Left kidney (tissue), 8 donors: Measurements from ENCODE around the gene ANKK1. TPM values are rescaled to one million over a fixed set of nuclear protein-coding genes. Genes with fewer than 3 reads are reported as not detected.

Source experiments
- DNase-seq: peaks from one replicate; pipeline ENCODE4 v3.0.0-alpha.2; 2013
- long read RNA-seq, 8 donors: transcript quantifications; one replicate each; lab custom pipeline, GENCODE V29; 2026
- polyA plus RNA-seq: library from polyadenylated mRNA; unstranded; fragments of 120-200 nt; gene quantifications from one replicate; pipeline ENCODE4 v1.2.1, GENCODE V29; 2013; ENCODE audit not compliant: insufficient read length

The ANKK1 gene, protein sequence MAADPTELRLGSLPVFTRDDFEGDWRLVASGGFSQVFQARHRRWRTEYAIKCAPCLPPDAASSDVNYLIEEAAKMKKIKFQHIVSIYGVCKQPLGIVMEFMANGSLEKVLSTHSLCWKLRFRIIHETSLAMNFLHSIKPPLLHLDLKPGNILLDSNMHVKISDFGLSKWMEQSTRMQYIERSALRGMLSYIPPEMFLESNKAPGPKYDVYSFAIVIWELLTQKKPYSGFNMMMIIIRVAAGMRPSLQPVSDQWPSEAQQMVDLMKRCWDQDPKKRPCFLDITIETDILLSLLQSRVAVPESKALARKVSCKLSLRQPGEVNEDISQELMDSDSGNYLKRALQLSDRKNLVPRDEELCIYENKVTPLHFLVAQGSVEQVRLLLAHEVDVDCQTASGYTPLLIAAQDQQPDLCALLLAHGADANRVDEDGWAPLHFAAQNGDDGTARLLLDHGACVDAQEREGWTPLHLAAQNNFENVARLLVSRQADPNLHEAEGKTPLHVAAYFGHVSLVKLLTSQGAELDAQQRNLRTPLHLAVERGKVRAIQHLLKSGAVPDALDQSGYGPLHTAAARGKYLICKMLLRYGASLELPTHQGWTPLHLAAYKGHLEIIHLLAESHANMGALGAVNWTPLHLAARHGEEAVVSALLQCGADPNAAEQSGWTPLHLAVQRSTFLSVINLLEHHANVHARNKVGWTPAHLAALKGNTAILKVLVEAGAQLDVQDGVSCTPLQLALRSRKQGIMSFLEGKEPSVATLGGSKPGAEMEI
- polyA plus RNA-seq, result 0.60 TPM
- long read RNA-seq, donor 1, result 0 reads
- long read RNA-seq, donor 2, result 0 reads
- long read RNA-seq, donor 3, result 0 reads
- long read RNA-seq, donor 4, result 0 reads
- long read RNA-seq, donor 5, result 0 reads
- long read RNA-seq, donor 6, result 0 reads
- long read RNA-seq, donor 7, result 0 reads
- long read RNA-seq, donor 8, result 0 reads

GRCh38 chr11:113387605-113388211 is at the start of gene ANKK1:
TSS of gene ANKK1 (plus strand) at chr11:113387779. CDS start at chr11:113387885, 106 bp downstream.
- DNase-seq, result peak; percentile 19

GRCh38 chr11:113338730-113339129 is 48.8 kb upstream of the ANKK1 start:
- no peak for DNase-seq

DNA sequence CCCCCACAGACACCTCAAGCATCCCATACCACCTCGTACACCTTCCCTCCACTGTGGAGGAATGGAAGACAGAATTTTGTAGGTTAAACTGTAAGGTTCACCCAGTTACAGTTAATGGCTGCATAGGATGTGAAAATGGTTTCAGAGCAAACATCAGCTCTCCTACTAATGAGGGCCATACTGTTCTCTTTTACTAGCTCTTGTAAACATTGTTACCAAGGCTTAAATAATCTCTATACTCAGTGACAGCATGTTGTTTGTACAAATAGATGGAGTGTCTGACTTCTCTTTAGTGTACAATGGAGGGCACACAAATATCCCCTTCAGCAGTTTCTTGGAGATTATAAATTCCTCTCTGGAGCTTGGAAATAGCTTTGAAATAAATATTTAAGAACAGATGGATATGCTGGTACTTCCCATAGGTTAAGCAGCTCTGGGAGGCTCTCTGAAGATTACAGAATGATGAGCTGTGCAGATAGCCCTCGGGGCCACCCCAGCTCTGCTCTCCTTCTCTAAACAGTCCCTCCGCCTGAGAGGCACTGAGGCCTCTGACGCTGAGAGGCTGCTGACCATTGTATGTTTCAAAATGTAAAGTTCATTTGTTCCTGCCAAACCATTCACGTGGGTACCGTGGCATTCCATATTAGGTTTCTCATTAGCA is 47.5 kb upstream of the ANKK1 start:
- no peak for DNase-seq

GRCh38 chr11:113341388-113342165 is 46.0 kb upstream of the ANKK1 start:
- DNase-seq, result no peak

- peak; percentile 11 for DNase-seq
Measured at GRCh38 chr11:113345978-113346377, 41.6 kb upstream of the ANKK1 start.

- no peak for DNase-seq
Measured at GRCh38 chr11:113349528-113349927, 38.1 kb upstream of the ANKK1 start.

DNA sequence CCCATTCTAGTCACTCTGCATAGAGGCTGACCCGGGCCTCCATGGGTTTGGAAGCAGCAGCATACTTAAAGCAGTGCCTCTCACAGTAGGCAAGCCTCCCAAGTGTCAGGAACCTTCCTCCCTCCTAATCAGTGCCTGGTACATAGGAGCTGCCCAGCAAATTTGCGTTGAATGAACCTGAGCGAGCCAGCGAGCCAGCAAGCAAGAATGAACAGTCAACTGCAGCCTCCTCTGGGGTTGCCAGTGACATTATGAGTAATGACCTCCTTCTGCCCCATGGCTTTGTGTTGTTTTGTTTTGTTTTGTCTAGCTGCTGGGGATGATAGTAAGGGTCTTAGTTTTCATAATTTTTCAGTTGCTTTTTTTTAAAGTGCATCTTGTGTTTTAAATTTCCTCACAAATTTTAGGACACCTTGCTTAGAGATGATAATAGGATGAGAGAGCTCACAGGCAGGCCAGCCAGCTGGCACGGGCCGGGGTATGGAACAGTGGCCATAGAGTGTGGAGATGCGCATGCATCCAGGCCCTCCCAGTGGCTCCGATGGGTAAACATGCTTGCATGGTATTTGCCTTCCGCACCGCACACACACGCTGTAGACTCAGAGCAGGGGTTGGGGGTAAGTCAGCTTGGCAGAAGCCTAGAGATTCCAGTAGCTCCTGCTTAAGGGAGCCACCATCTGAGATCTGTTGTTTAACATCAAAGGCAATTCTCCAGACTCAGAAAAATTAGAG is 37.1 kb upstream of the ANKK1 start:
- DNase-seq, result no peak

DNA sequence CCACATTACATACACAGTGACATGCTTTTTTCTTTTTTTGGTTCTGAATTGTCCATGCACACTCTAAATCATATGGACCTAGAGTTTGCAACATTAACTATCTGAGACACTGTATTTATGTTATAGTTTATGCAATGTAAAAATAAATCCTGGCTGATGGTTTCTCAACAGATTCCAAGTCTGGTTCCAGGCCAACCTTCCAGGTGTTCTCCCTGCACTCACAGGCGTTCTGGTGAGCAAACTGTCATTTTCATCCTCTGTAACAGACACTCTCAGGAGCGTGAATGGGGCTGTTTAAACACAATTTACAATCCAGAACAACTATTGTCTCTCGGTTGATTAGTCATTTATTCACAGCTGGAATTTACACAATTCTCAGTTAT is 36.5 kb upstream of the ANKK1 start:
- no peak for DNase-seq

GRCh38 chr11:113351480-113351879 is 36.1 kb upstream of the ANKK1 start:
- no peak for DNase-seq

DNA sequence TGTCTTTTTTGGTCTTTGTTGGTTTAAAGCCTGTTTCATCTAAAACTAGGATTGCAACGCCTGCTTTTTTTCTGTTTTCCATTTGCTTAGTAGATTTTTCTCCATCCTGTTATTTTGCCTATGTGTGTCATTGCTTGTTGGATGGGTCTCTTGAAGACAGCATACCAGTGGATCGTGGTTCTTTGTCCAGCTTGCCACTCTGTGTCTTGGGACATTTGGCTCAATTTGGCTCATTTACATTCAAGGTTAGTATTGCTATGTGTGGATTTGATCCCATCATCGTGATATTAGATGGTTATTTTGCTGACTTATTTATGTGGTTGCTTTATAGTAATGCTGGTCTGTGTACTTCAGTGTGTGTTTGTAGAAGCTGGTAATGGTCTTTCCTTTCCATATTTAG is 31.4 kb upstream of the ANKK1 start:
- DNase-seq, result no peak

- DNase-seq, result no peak
Measured at GRCh38 chr11:113363406-113363805, 24.2 kb upstream of the ANKK1 start.

- DNase-seq, result no peak
Measured at GRCh38 chr11:113363996-113364641, 23.5 kb upstream of the ANKK1 start.

DNA sequence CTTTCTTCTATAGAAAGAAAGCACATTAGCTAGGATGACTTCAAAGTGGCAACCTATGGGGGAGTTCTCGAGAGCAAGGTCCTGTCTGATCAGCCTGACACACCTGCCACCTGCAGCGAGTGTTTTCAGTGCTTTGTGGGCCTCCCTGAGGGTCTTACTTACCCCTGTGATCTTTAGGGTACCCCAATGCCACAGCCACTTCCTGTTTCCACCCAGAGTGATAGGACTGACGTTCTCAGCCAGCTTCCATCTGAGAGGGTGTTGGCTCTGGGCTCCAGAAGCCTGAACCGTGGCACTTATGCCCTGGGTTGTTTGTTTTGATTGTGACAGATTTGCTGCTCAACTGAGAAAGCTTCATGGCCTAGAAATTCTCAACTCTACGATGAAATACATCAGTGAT is 21.7 kb upstream of the ANKK1 start:
- no peak for DNase-seq

DNA sequence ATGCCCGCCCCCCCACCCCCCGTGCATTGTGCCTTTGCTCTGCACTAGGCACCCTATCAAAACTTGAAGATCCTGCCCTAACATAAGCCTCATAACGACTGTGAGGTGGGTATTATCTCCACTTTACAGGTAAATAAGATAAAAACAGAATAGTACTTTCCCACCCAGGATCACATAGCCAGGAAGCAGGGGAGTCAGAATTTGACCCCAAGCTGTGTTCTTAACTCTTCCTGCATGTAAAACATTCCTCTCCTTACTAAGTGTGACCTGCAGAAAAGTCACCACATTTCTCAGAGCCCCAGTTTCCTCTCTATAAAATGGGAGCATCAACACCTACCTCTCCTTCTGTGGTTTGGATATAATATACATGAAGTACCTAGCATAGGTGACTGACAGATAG is 18.2 kb upstream of the ANKK1 start:
- DNase-seq, result no peak

DNA sequence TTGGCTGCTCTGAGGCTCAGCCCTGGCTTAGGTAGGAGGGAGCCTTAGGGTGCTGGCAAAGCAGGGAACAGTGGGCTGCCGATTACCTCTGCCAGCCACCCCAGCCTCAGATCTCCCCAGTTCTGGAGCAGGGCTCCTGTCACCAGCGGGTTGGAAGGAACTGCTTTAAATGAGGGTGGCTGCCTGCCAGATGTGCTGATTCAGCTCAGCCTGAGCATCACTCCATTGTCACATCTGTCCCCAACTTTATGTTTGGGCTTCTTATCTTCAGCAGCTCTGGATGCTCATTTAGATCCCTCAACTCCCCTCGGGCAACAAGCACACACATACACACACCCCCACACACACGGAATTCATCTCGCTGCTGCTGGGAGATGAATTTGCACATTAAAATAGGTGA is 16.9 kb upstream of the ANKK1 start:
- no peak for DNase-seq

- no peak for DNase-seq
Measured at GRCh38 chr11:113372309-113372708, 15.3 kb upstream of the ANKK1 start.

DNA sequence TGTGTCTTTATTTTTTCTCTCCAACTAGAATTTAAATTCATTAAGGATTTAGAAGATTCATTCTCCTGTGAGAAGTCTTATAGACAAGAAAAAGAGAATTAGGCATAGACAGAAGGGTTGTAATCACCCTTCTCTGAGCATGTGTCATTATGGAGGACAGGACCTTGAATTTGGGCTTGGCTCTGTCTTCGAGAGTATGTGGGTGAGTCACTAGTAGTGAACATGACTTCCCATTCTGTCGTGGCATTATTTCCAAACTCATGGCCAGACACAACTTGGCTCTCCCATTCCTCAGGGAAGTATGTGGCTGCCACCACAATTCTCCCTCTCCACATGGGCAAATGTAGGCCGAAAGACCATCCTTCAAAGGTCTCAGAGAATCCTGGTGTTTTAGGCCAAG is 14.3 kb upstream of the ANKK1 start:
- no peak for DNase-seq

GRCh38 chr11:113373981-113374560 is 13.5 kb upstream of the ANKK1 start:
- DNase-seq, result no peak

- DNase-seq, result no peak
Measured at GRCh38 chr11:113375402-113375801, 12.2 kb upstream of the ANKK1 start.

GRCh38 chr11:113376156-113376555 is 11.4 kb upstream of the ANKK1 start:
- no peak for DNase-seq
